Measurements from ENCODE around the gene PCBP3. TPM values are rescaled to one million over a fixed set of nuclear protein-coding genes. Genes with fewer than 3 reads are reported as not detected.

PCBP3 gene
- total and polyA plus RNA-seq, 4 donors: 0.36 to 1.6 (median 0.42) TPM

DNA sequence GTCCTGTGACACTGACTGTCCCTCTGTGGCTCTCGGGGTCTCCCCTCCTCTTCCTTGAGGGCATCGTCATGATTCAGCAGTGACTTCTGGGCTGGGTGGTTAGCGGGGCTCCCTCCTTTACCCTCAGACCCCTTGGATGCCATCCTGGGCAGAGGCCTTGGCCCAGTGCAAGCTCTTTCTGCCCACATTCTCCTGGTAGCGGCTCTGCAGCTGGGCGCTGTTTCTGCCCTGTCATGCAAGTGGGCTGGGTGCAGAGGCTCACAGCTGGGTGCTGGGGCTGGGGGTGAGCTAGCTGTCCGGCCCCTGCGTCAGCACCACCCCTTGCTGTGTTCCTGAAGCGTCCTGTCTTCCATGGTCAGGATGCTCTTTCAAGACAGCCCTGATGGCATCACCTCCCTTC is 158.5 kb downstream of the PCBP3 start:
- DNase-seq (ENCODE audit: low spot score): no peak
- TF ChIP-seq, protein P1, sequence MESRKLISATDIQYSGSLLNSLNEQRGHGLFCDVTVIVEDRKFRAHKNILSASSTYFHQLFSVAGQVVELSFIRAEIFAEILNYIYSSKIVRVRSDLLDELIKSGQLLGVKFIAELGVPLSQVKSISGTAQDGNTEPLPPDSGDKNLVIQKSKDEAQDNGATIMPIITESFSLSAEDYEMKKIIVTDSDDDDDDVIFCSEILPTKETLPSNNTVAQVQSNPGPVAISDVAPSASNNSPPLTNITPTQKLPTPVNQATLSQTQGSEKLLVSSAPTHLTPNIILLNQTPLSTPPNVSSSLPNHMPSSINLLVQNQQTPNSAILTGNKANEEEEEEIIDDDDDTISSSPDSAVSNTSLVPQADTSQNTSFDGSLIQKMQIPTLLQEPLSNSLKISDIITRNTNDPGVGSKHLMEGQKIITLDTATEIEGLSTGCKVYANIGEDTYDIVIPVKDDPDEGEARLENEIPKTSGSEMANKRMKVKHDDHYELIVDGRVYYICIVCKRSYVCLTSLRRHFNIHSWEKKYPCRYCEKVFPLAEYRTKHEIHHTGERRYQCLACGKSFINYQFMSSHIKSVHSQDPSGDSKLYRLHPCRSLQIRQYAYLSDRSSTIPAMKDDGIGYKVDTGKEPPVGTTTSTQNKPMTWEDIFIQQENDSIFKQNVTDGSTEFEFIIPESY (IDR thresholded peaks at IDR 0.05): no peak
- TF ChIP-seq, protein P2, sequence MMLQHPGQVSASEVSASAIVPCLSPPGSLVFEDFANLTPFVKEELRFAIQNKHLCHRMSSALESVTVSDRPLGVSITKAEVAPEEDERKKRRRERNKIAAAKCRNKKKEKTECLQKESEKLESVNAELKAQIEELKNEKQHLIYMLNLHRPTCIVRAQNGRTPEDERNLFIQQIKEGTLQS (IDR thresholded peaks at IDR 0.05): no peak
- TF ChIP-seq RAD21 (IDR thresholded peaks at IDR 0.05) (no peak), JUND (IDR thresholded peaks at IDR 0.05) (no peak), HNF4G (IDR thresholded peaks at IDR 0.05) (no peak), HNF4A (conservative IDR thresholded peaks at IDR 0.05) (no peak), FOXA2 (IDR thresholded peaks at IDR 0.05) (no peak), GABPA (IDR thresholded peaks at IDR 0.05 in 1 of 2, conservative IDR thresholded peaks at IDR 0.05 in 1 of 2) (no peak), SP1 (IDR thresholded peaks at IDR 0.05) (no peak), TAF1 (conservative IDR thresholded peaks at IDR 0.05) (no peak), EGR1 (IDR thresholded peaks at IDR 0.05; ENCODE audit: low read depth in 2 of 2) (no peak), RXRA (IDR thresholded peaks at IDR 0.05) (no peak)
- TF ChIP-seq, protein P3, sequence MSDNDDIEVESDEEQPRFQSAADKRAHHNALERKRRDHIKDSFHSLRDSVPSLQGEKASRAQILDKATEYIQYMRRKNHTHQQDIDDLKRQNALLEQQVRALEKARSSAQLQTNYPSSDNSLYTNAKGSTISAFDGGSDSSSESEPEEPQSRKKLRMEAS (IDR thresholded peaks at IDR 0.05): no peak
- TF ChIP-seq, protein P4, sequence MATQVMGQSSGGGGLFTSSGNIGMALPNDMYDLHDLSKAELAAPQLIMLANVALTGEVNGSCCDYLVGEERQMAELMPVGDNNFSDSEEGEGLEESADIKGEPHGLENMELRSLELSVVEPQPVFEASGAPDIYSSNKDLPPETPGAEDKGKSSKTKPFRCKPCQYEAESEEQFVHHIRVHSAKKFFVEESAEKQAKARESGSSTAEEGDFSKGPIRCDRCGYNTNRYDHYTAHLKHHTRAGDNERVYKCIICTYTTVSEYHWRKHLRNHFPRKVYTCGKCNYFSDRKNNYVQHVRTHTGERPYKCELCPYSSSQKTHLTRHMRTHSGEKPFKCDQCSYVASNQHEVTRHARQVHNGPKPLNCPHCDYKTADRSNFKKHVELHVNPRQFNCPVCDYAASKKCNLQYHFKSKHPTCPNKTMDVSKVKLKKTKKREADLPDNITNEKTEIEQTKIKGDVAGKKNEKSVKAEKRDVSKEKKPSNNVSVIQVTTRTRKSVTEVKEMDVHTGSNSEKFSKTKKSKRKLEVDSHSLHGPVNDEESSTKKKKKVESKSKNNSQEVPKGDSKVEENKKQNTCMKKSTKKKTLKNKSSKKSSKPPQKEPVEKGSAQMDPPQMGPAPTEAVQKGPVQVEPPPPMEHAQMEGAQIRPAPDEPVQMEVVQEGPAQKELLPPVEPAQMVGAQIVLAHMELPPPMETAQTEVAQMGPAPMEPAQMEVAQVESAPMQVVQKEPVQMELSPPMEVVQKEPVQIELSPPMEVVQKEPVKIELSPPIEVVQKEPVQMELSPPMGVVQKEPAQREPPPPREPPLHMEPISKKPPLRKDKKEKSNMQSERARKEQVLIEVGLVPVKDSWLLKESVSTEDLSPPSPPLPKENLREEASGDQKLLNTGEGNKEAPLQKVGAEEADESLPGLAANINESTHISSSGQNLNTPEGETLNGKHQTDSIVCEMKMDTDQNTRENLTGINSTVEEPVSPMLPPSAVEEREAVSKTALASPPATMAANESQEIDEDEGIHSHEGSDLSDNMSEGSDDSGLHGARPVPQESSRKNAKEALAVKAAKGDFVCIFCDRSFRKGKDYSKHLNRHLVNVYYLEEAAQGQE (IDR thresholded peaks at IDR 0.05): no peak
- Histone ChIP-seq H3K27ac (ENCODE audit: low read depth in 1 of 2, low read length in 2 of 2) (no peak overlapping the region), H3K4me1 (ENCODE audit: control insufficient read depth in 4 of 4, insufficient read depth in 4 of 4, low read length in 3 of 4) (no peaks in the 10 kb centered on the region), H3K27me3 (ENCODE audit: control insufficient read depth in 4 of 4, insufficient read depth in 4 of 4, low read length in 3 of 4) (peaks cover 0 to 2% (median 0%) of the 10 kb centered on the region in 4 donors), H3K4me3 (ENCODE audit: low read depth in 1 of 3, low read length in 3 of 3) (no peak overlapping the region), H3K9ac (ENCODE audit: low read depth in 1 of 2, low read length in 2 of 2) (no peak overlapping the region), H3K9me3 (ENCODE audit: control insufficient read depth in 4 of 4, low read length in 3 of 4) (peaks cover 0 to 1% (median 0%) of the 10 kb centered on the region in 4 donors), H3K36me3 (ENCODE audit: control insufficient read depth in 4 of 4, insufficient read depth in 3 of 4, low read depth in 1 of 4, low read length in 3 of 4) (no peaks in the 10 kb centered on the region)
- WGBS: 85% methylated on average over 8 of the region's 8 CpGs

DNA sequence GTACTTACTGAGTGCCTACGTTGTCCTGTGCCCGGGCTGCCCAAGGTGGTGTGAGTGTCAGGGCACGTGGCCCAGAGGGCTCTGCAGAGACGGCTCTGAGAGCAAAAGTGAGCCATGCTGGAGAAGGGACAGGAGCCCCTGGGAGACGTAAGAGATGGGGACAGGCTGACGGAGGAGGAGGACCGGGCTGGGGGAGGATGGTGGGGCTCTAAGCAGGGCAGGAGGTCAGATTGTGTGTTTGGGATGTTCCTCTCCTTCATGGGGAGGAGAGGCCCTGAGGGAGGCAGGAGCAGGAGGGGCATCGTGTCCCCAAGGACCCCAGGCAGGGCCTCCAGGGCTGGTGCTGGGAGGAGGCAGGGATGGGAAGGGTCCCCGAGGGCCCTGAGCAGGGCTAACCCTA is 158.9 kb downstream of the PCBP3 start:
- no peak overlapping the region for H3K27ac ChIP-seq (ENCODE audit: low read depth in 1 of 2, low read length in 2 of 2)
- H3K4me3 ChIP-seq (ENCODE audit: low read depth in 1 of 3, low read length in 3 of 3): no peak overlapping the region
- H3K9ac ChIP-seq (ENCODE audit: low read depth in 1 of 2, low read length in 2 of 2): no peak overlapping the region
- H3K27me3 ChIP-seq (ENCODE audit: control insufficient read depth in 4 of 4, insufficient read depth in 4 of 4, low read length in 3 of 4): peaks cover 0 to 2% (median 0%) of the 10 kb centered on the region in 4 donors
- WGBS: 77% methylated on average over 9 of the region's 9 CpGs
- no peak for DNase-seq (ENCODE audit: low spot score)
- H3K9me3 ChIP-seq (ENCODE audit: control insufficient read depth in 4 of 4, low read length in 3 of 4): peaks cover 0 to 1% (median 0%) of the 10 kb centered on the region in 4 donors
- no peaks in the 10 kb centered on the region for H3K36me3 ChIP-seq (ENCODE audit: control insufficient read depth in 4 of 4, insufficient read depth in 3 of 4, low read depth in 1 of 4, low read length in 3 of 4)
- H3K4me1 ChIP-seq (ENCODE audit: control insufficient read depth in 4 of 4, insufficient read depth in 4 of 4, low read length in 3 of 4): no peaks in the 10 kb centered on the region
- no peak for TF ChIP-seq HNF4A (conservative IDR thresholded peaks at IDR 0.05)
- no peak for TF ChIP-seq HNF4G (IDR thresholded peaks at IDR 0.05)
- TF ChIP-seq FOXA1 (IDR thresholded peaks at IDR 0.05): no peak
- TF ChIP-seq RXRA (IDR thresholded peaks at IDR 0.05): no peak
- TF ChIP-seq RAD21 (IDR thresholded peaks at IDR 0.05): no peak
- no peak for TF ChIP-seq JUND (IDR thresholded peaks at IDR 0.05)
- TF ChIP-seq, protein P4 (IDR thresholded peaks at IDR 0.05): no peak
- no peak for TF ChIP-seq FOXA2 (IDR thresholded peaks at IDR 0.05)
- no peak for TF ChIP-seq GABPA (IDR thresholded peaks at IDR 0.05 in 1 of 2, conservative IDR thresholded peaks at IDR 0.05 in 1 of 2)
- TF ChIP-seq NR2F2 (IDR thresholded peaks at IDR 0.05): no peak
- TF ChIP-seq, protein P2 (IDR thresholded peaks at IDR 0.05): no peak
- TF ChIP-seq, protein P1 (IDR thresholded peaks at IDR 0.05): no peak
- no peak for TF ChIP-seq TAF1 (conservative IDR thresholded peaks at IDR 0.05)
- TF ChIP-seq, protein P5, sequence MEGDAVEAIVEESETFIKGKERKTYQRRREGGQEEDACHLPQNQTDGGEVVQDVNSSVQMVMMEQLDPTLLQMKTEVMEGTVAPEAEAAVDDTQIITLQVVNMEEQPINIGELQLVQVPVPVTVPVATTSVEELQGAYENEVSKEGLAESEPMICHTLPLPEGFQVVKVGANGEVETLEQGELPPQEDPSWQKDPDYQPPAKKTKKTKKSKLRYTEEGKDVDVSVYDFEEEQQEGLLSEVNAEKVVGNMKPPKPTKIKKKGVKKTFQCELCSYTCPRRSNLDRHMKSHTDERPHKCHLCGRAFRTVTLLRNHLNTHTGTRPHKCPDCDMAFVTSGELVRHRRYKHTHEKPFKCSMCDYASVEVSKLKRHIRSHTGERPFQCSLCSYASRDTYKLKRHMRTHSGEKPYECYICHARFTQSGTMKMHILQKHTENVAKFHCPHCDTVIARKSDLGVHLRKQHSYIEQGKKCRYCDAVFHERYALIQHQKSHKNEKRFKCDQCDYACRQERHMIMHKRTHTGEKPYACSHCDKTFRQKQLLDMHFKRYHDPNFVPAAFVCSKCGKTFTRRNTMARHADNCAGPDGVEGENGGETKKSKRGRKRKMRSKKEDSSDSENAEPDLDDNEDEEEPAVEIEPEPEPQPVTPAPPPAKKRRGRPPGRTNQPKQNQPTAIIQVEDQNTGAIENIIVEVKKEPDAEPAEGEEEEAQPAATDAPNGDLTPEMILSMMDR (IDR thresholded peaks at IDR 0.05; ENCODE audit: low read depth, low read length, missing input control): no peak
